Suppressor macrophage treated with lipopolysaccharide for 1 hour (primary cell): ENCODE results near the gene SLC7A14.

ENCODE experiments used
- DNase-seq, 3 donors: peaks; one replicate each; pipeline ENCODE4 v3.0.0-alpha.2; 2020 to 2022

Gene SLC7A14

DNA sequence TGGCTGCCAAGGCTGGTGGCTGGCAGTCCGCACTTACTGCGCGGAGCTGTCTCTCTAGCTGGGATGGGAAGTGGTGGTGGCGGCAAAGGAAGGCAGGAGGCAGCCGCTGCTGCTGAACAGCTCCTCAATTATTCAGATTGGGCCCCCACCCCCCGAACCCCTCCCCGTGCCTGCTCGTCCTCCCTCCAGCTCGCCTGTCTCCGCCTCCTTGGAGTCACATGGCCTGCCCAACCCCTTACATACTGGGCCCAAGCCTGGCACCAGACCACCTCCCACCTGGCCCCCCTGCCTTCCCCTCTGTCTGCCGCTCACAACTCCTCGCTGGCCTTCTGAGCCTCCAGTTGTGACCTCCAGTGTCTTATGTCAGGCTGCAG lies at the start of gene SLC7A14:
Gene SLC7A14, minus strand, starts transcription at position 139 of the 374 bp plus-strand sequence. CDS start 59,139 bp downstream, outside the sequence.
- DNase-seq: no peak

DNA sequence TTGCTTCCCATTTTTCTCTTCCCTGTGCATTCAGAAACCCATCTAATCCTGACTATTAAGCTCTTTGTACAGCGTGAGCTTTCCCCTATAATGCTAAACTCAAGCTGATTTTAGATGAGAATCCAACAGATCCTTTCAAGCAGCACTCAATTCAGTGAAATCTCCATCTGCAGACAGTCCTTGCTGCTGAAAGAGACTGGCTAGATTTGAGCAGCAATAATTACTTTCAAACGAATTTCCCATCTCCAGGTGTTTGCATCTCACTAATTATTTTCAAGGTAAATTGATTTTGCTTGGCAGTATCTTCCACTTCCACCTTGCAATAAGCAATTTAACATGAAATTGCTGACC lies 49.5 kb upstream of the SLC7A14 start:
- no peak for DNase-seq

DNA sequence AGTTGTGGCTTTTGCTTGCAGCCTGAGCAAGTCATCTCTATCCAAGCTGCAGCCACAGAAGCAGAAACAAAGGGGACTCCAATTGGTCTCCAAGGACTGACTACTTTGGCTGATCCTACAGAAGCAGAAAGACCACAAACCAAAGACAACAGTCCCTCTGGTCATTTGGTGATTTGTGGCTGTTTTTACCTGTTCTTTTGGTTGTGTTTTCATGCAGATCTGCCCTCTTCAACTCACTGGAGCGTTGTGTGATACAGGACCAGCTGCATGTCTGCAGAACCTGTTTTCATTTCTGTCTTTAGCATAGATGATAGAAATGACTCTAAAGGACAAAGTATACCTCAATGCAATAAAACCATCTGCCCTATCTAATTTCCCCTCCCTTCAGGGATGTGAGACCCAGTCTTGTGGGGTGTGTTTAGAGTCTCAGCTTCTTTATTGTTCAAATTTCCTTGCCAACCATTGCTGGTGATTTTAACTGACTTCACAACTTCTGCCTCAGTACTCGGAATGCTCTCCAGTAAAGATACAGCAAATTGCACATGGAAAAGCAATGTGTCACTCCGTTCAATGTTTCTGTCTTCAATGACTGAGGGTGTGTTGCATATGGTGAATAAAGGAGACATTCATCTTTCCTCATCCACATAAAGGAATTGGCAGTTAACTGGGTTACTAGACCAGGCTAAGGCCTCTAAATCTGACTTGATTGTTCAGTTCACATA lies 48.9 kb upstream of the SLC7A14 start:
- DNase-seq: no peak

DNA sequence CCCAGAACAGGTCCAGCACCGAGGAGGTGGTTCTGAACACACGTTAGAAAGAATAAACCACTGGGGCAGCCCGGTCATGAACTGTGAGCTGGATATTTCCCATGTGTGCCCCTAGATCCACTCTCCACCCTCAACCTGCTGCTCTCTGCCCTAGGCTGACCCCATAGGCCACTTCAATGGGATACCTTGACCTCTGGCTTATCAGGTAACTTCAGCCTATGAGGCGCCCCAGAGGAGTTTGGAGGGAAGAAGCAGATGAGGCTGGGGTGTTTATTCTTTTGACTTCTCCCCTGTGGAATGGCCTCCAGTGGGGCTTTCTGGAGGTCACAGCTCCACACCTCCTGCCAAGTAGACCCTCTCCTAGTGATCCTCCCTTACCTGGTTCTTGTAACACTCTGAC lies 47.7 kb upstream of the SLC7A14 start:
- DNase-seq: no peak

DNA sequence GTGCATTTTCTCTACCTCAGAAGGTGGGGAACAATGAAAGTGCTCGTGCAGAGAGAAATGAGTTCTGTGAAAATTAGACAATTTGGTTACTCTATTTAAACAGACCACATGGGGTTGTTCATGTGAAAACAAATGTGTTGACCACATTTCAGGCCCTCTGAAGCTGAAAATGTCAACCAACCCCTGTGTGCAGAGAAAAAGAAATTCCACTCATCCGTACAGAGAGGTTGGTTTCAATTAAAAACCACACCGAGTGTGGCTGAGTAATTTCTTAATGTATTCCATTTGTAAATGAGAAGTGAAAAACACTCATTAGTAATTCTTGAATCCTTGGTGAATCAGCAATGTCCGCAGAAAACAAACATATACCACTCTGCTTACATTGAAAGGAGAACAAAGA lies 46.9 kb upstream of the SLC7A14 start:
- no peak for DNase-seq

DNA sequence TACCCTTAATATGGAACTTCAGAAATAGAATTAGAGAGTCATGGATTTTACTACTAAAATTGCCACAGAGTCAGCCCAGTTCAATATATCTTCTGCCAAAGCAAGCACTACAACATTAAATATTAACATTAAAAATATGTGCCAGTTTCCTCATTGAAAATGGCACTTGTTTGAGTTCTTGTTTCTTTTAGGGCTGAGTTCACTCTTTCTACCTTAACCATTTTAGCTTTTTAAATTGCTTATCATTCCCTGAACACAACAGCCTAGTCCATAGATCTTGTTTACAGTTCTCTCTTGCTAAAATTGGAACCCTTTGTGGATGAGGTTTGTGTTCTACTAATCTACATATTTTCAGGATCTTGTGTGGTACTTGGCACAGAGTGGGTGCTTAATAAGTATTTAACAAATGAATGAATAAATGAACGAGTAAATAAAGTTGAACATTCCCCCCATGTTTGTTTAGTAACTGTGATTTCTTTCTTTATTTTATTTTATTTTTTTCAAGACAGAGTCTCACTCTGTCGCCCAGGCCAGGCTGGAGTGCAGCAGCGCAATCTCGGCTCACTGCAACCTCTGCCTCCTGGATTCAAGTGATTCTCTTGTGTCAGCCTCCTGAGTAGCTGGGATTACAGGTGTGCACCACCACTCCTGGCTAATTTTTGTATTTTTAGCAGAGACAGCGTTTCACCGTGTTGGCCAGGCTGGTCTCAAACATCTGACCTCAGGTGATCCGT lies 46.0 kb upstream of the SLC7A14 start:
- no peak for DNase-seq

DNA sequence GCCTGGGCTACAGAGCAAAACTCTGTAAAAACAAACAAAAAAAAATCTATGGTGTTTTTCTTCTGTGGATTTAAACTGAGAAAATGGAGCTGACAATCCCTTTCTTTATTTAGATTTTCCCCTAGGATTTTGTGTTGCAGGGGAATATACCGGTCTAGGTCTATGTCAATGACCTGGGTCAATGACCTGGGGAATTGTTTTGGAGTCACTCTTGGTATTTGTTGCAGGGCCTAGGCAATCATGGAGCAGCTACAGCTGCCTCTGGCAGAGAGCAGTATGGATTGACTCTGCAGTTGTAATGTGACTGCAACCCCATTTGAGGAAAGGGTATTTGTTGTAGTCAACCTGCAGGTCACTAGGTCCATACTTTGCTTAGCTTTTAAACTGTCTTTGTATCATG lies 37.6 kb upstream of the SLC7A14 start:
- DNase-seq: no peak

DNA sequence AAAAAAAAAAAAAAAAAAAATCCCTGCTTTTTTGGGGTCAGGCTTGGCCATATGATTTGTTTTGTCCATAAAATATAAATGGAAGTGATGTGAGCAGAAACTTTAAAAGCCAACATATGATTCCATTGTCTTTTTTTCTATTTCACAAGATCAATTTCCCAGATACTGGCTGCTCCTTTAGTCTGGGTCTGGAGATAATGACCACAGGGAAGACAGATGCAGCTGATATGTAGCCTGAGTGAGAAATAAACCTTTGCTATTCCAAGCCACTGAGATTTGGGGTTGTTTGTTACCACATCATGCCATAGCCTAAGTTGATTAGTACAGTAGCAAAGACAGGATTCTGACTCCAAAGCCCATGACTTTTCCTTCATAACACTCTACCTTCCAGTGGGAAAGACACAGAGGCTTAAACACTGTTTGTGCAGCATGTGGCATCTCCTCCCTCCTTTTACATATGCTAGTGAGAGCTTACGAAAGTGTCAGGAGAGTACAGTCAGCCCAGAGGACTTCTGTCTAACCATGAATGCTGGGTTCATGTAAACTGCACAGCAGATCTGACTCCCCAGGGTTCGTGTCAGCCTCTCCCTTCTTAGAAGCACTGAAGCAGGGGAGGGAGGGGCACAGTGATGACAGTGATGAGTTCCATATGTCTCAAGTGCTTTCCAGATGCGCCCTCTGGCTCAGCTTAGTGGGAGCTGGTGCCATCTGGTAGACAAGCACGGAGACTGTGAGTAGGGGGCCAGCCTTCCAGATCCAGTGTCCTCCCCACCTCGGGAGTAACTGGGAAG lies 36.7 kb upstream of the SLC7A14 start:
- DNase-seq: no peak

DNA sequence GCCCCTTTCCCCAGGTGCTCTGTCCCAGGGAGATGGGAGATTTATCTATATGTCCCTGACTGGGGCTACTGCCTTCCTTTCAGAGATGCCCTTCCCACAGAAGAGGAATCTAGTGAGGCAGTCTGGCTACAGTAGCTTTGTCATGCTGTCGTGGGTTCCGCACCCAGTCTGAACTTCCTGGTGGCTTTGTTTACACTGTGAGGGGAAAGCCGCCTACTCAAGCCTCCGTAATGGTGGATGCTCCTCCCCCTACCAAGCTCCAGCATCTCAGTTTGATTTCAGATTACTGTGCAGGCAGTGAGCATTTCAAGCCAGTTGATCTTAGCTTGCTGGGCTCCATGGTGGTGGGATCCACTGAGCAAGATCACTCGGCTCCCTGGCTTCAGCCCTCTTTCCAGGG lies 35.4 kb upstream of the SLC7A14 start:
- no peak for DNase-seq

DNA sequence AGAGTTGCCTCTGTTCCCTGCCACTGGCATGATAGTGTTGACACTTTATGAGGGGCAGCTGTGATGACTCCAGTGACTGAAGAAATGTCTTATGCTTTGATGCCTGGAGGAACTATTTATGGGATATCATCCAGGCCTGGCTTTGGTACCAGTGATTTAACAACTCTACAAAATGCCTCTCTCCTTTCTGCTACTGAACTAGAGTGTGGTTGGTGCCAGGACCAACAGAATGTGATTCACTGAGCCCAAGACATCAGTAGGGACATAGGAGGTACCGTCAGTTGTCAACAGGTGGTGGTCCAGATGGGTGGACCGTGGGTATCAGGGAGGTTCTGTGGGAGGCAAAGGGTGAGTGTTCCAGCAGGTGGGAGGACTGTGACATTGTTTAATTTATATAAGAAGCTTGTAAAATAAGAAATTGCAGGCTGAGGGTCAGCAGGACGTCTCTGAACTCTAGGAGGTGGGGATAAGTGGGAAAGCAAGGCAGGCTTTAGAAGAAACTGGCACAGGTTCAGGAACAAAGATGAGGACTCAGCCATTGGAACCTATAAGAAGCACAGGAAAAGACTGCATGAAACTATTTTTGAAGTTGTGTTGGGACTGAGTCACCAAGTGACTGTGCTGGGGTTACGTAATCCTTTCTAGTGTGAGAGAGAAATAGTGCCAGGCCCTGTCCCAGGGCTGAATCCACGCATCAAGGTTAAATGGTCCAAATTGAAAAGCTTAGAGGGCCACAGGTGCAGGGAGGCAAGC lies 28.5 kb upstream of the SLC7A14 start:
- DNase-seq: peak; percentile 28 to 43 (median 36)

DNA sequence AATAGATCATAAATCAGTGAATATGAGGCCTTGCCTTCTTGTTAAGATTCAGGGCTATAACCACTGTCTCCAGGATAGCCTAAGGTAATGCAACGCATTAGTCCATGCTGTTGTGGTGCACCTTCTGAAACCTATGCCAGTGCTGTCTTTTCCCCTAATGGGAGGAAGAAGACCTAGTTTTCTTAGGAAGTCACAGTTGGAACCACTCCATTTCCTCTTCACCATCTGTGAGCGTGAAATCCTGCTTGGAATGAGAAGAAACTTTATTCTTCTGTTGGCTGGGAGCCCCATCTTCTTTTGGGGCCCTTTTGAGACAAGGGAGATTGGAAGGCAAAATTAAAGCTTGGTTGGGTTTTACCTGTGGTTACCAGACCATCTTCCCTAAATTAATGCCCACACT lies 25.9 kb upstream of the SLC7A14 start:
- no peak for DNase-seq

DNA sequence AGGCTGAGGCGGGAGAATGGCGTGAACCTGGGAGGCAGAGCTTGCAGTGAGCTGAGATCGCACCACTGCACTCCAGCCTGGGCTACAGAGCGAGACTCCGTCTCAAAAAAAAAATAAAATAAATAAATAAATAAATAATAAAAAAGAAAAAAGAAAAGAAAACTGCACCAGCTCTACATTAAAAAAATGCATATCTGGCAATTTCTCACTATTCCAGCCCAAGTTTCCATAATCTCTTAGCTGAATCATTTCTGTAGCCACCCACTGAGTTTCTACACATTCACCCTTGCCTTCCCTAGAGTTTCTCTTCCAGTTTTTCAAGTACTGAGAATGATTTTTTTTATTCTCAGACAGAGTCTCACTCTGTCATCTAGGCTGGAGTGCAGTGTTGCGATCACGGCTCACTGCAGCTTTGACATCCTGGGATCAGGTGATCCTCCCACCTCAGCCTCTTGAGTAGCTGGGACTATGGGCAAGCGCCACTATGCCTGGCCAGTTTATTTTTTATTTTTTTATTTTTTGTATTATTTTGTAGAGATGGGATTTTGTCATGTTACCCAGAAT lies 24.5 kb upstream of the SLC7A14 start:
- no peak for DNase-seq

DNA sequence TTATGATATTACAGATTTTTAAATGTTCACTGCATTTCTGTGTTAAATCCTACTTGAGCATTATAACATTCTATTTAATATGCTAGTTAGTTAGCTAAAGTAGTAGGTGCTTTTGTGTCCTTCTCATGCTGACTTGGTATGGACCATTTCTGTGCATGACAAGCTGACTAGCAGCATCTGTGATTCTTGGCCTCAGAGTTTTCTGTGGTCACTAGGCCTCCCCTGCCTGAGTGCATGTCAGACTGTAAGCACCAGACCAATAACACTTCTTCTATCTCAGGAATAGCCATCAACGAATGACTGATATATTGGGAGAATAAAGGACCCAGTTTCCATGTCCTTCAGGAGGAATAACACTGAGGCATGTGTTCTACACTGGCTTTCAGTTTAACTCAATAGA lies 22.6 kb upstream of the SLC7A14 start:
- DNase-seq: no peak

DNA sequence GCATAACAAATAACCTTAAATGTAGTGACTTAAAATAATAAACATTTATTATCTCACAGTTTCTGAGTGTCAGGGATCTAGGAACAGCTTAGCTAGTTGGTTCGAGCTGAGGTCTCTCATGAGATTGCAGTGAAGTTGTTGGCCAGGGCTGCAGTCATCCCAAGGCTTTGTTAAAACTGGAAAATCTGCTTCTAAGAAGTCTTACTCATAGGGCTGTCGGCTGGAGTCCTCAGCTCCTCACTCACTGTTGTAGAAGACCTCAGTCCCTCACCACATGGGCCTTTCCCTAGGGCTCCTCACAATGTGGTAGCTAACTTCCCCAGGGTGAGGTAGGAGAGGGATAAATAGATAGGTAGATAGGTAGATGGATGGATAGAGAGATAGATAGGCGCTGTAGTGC lies 20.8 kb upstream of the SLC7A14 start:
- no peak for DNase-seq

DNA sequence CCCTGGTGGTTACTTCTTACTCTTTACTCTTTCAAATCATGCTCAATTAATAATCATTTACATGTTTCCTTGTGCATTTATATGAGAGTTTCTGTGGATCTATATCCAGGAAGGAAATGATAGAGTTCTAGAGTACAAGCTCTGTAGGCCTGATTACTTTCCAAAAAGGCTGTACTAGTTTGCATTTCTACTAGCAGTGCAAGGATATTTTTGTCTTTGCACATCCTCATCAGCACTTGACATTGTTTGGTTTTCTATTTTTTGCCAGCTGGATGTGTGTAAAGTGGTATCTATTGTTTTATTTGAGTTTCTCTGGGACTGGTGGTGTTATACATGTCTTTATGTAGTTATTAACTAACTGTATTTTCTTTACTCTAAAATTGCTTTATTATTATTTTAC lies 19.6 kb upstream of the SLC7A14 start:
- DNase-seq: no peak

DNA sequence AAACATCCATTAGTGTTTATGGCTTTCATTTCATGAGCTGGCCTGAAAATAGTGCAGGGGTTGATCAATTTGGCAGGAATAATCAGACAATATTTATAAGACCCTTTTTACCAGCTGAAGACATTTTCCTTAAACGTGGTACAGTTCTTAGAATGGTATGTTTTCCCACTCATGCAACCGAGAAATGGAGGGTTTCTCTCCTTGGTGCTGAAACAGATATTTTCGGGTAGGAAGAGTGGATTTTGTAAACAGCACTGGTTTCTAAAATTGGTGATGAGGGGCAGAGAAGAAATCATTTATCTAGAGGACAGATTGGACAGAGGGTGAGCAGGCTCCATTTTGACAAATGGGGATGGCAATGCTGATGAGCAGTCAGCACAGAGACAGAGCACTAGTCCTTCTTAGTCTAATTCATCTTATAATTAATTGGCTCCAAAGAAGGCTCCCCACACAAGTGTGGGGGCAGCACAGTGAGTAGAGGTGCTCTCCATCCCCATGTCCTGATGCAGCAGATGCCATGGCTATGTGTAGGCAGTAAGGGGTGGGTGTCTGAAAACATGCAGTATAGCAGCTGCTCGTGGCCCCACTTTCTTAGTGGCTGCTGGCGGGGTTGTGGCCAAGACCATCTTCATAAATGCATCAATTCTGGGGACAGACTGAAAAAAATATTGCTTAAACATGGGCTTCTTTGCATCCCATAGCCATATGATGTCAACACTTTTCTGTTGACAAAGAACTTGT lies 18.1 kb upstream of the SLC7A14 start:
- DNase-seq: no peak

DNA sequence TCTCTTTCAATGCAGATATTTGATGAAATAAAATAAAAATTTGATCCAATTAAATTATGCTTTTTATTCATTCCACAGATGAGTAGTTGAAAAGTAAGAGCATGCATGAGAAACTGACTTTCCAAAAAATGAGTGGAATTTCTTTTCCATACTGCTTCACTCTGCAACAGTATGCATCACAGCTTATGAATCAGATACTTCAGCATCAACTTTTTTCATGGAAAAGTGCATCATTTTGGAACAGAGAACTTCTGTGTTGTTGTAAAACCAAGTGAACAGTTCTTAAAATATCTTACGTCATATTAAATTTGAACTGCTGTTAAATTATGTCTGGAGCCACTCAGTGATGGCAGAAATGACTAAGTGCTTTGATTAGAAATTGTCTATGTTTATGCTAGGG lies 16.7 kb upstream of the SLC7A14 start:
- no peak for DNase-seq

DNA sequence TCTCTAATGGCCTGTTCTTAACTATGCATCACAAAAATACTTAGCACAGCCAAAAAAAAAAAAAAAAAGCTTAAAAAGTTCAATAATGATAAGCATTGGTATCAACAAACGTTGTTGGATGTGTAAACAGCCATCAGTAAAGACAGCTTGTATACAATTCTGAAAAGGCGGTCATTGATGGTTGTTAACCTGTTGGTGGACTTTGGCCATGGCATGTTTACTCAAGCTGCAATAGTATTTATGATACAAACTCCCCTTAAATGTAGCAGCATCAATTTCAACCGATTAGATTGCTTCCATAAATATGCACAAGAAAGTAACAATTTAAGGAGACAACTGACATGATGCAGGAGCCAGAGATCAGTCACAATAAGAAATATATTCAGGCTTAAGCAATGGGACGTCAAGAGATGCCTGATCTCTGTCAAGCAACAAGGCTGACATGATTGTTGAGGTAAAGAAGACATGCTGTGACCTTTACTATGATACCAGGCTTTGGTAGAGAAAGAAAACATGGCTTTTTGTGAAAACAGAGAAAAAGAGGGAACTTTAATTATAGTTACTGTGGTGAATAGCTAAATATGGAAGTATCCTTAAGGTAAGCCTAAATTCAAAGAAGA lies 14.2 kb upstream of the SLC7A14 start:
- no peak for DNase-seq

DNA sequence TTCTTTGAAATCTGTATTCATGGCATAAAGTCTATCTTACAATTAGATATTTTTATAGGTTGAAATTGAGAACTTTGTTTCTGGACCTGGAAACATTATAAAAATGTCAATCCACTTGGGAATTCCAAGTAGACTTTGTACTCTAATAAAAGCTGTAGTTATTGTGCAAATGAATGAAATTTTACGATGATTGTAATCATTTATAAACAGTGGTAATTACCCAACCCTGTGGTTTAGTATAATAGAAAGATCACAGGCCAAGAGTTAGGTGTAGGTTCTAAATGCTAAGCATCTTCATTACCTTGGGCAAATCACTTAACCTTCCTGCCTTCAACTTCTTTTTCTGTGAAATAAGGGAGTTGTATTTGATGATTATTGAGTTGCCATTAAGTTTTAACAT lies 13.2 kb upstream of the SLC7A14 start:
- DNase-seq: no peak

DNA sequence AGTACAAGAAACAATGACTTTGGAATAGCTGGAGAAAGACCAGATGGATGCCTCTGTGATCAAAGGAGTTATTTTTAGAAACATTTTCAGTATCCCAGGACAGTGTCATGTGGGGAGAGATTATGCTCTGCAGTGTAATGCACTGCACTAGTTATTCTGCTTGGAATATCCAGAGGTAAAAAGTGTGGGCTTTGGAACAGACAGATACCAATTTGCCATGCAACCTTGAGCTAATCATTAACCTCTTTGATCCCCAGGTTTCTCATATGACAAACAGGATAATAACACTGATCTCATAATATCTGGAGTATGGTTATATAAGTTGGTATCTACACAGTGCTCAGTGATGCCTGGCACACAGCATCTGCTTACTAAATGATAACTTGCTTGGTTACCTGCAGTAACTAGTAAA lies 12.2 kb upstream of the SLC7A14 start:
- DNase-seq: no peak

DNA sequence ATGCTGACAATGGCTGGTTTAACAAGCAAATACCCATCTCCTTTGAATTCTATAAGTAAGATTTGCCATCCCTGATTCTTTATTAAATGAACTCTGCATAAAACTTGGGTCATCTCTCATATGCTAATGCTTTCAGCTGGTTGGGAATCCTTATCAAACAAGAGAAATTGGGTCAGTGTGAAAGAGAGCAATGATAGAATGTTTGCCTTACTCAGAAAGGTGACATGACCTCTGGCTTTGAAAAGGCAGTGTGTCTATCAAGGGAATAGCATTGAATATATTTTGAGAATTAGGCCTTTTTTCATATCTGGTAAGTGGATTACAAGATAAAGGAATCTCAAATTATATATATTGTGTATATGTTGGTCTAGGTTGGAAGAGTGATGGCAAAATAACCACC lies 8.7 kb upstream of the SLC7A14 start:
- DNase-seq: no peak

DNA sequence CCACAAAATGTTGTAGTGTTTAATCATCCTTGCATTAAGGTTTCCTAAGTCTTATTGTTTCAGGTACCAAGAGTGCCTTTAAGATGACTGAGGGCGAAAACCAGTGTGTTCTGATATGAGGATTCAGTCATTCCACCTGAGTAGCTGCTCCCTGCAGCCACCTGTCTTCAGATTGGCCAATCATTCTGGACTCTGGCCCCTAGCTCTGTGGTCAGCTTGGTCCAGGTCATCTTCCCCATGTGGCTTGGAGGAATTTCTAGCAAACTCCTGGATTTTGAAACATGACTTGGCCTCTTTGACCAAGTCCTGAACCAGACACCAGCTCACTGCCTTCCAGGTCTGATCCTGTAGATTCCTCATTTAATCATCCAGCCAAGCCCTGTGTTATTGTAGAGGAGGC lies 7.8 kb upstream of the SLC7A14 start:
- no peak for DNase-seq
